Measurements from ENCODE around the gene MROH2A.

MROH2A gene

GRCh38 chr2:233837694-233838229, 59.6 kb downstream of the MROH2A start:
- TF ChIP-seq SNAI2 (CRISPR knock-in tag; IDR thresholded peaks at IDR 0.05) (no peak), TCF4 (CRISPR knock-in tag; IDR thresholded peaks at IDR 0.05; ENCODE audit: borderline replicate concordance) (peak; percentile 49; the same call in 1 of the 2 replicates)
- no peak for ATAC-seq

GRCh38 chr2:233838251-233838650, 60.1 kb downstream of the MROH2A start:
- no peak for TF ChIP-seq CSRNP3 (CRISPR knock-in tag; IDR thresholded peaks at IDR 0.05)
- no peak for TF ChIP-seq PATZ1 (CRISPR knock-in tag; IDR thresholded peaks at IDR 0.05; ENCODE audit: borderline replicate concordance)
- TF ChIP-seq PPARA (CRISPR knock-in tag; IDR thresholded peaks at IDR 0.05; ENCODE audit: borderline replicate concordance): no peak
- no peak for TF ChIP-seq ZNF8 (CRISPR knock-in tag; IDR thresholded peaks at IDR 0.05)
- no peak for TF ChIP-seq TOX (CRISPR knock-in tag; IDR thresholded peaks at IDR 0.05; ENCODE audit: borderline replicate concordance)
- no peak for TF ChIP-seq ZNF565 (CRISPR knock-in tag; conservative IDR thresholded peaks at IDR 0.05; ENCODE audit: low read depth)
- TF ChIP-seq ZFP3 (CRISPR knock-in tag; IDR thresholded peaks at IDR 0.05): no peak
- TF ChIP-seq ISL1 (CRISPR knock-in tag; IDR thresholded peaks at IDR 0.05): no peak
- no peak for TF ChIP-seq ZFP30 (CRISPR knock-in tag; IDR thresholded peaks at IDR 0.05)
- no peak for TF ChIP-seq CSDC2 (CRISPR knock-in tag; IDR thresholded peaks at IDR 0.05)
- no peak for TF ChIP-seq GLIS3 (CRISPR knock-in tag; IDR thresholded peaks at IDR 0.05)
- TF ChIP-seq ESRRG (CRISPR knock-in tag; IDR thresholded peaks at IDR 0.05): no peak
- no peak for ATAC-seq

GRCh38 chr2:233838726-233839446, 60.8 kb downstream of the MROH2A start:
- ATAC-seq: no peak; the same call in 2 of the 3 replicates
- TF ChIP-seq OSR1 (CRISPR knock-in tag; IDR thresholded peaks at IDR 0.05): no peak
- no peak for TF ChIP-seq GLIS3 (CRISPR knock-in tag; IDR thresholded peaks at IDR 0.05)
- TF ChIP-seq POU6F1 (CRISPR knock-in tag; IDR thresholded peaks at IDR 0.05; ENCODE audit: borderline replicate concordance, low read depth): no peak
- TF ChIP-seq CREB5 (CRISPR knock-in tag; IDR thresholded peaks at IDR 0.05; ENCODE audit: low read depth): no peak
- TF ChIP-seq TOX (CRISPR knock-in tag; IDR thresholded peaks at IDR 0.05; ENCODE audit: borderline replicate concordance): no peak
- TF ChIP-seq TSHZ2 (CRISPR knock-in tag; IDR thresholded peaks at IDR 0.05): no peak
- no peak for TF ChIP-seq ESRRG (CRISPR knock-in tag; IDR thresholded peaks at IDR 0.05)
- no peak for TF ChIP-seq ZNF565 (CRISPR knock-in tag; conservative IDR thresholded peaks at IDR 0.05; ENCODE audit: low read depth)
- TF ChIP-seq PATZ1 (CRISPR knock-in tag; IDR thresholded peaks at IDR 0.05; ENCODE audit: borderline replicate concordance): no peak
- TF ChIP-seq TCF4 (CRISPR knock-in tag; IDR thresholded peaks at IDR 0.05; ENCODE audit: borderline replicate concordance): no peak
- no peak for TF ChIP-seq ZFP3 (CRISPR knock-in tag; IDR thresholded peaks at IDR 0.05)
- TF ChIP-seq ARNTL (CRISPR knock-in tag; IDR thresholded peaks at IDR 0.05; ENCODE audit: borderline replicate concordance, low read depth): no peak
- TF ChIP-seq ZFP30 (CRISPR knock-in tag; IDR thresholded peaks at IDR 0.05): no peak
- TF ChIP-seq CSDC2 (CRISPR knock-in tag; IDR thresholded peaks at IDR 0.05): no peak

Data from SK-N-SH treated with all-trans-retinoic acid at 6 μM for 48 hours (cell line).